GM19455 (cell line): ENCODE data around the gene ZNF436.

Experiments used
- ATAC-seq: cut with Tn5 transposase; IDR thresholded peaks from one replicate; pipeline ENCODE4 v1.9.1; 2021; ENCODE audit not compliant: unreplicated experiment

Gene ZNF436

DNA sequence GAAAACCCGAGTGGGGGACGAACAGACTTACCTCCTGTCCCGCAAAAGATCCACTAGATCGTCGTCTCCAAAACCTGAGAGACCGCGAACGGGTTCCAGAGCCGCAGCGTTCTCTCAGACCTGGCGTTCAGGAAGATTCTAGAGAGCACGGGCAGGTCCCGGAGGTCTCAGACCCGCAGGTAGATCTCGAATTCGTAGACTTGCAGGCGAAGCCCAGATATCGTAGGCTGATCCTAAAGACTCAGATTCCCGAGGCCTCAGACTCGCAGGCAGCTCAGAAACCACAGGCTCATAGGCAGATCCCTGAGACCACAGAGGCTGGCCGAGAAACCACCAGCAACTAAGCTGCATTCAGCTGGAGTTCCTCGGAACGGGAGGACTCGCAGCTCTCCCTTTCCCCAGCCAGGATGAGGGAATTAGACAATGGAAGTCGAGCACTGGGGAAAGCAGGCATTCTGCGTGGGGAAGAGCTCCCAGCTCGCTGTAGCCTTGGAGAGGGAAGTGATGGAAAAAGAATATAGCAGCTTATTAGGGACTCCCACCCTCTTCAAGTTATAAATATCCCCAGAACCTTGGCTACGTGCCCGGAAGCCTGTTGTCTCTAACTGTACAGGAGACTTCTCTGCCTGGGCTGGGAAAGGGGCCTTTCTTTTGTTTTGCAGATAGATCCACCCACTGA, at the start of gene ZNF436:
ZNF436 (minus strand) TSS at position 502 of the 679 bp plus-strand sequence. CDS start 1,831 bp downstream, outside the sequence.
- ATAC-seq, result no peak

GRCh38 chr1:23419180-23419579, 49.5 kb upstream of the ZNF436 start:
- no peak for ATAC-seq

DNA sequence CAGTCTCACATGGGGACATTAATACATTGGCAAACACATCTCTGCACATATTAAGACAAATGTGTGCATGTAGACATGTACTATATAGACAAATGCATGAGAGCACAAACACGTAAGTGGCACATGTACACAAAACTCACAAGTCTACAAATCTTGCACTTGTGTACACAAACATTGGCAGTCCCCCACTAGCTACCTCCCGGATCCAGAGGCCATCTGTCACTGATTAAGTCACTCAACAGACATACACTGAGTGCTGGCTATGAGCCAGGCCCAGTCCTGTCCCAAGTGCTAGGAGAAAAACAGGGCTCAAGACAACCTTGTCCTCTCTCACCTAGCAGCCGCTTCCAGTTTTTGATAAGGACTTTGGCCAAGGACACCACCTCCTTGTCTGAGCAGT, 47.9 kb upstream of the ZNF436 start:
- no peak for ATAC-seq

- ATAC-seq, result no peak
Observed at GRCh38 chr1:23416964-23417363, 47.3 kb upstream of the ZNF436 start.

- no peak for ATAC-seq
Observed at GRCh38 chr1:23408797-23409290, 39.2 kb upstream of the ZNF436 start.

- no peak for ATAC-seq
Observed at GRCh38 chr1:23407016-23407630, 37.5 kb upstream of the ZNF436 start.

GRCh38 chr1:23405946-23406345, 36.3 kb upstream of the ZNF436 start:
- no peak for ATAC-seq

DNA sequence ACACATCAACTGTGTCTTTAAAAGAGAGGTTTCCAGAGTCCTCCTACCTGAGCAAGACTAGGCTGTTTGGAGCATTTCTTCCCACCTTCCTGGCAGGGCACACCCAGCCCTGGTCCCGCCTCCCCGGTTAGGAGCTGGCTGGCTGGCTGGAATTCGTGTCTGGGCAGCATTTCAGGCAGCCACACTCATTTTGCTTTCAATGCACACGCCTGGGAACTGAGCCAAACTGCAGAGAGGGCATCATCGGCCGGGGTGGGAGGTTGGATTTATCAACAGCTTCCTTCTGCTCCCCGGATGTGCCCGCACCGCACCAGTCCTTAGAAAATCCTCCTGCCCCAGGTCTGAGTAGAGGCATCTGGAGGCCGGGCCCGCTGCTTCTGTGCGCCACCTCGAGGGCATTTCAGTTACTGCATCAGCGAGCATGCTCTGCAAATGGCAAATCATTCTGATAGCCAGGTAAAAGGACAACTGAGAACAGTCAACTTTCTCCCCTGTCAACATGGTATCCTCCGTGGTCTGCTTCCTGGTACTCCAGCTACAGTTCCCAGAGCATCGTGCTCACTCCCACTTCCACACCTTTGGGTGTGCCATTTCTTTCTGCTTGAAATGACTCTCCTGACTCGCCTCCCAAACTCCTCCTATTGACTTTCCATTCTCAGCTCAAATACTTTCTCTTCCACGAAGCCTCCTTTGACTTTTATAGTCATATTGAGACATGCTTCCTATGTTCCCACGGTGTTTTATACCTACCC, 34.3 kb upstream of the ZNF436 start:
- no peak for ATAC-seq

DNA sequence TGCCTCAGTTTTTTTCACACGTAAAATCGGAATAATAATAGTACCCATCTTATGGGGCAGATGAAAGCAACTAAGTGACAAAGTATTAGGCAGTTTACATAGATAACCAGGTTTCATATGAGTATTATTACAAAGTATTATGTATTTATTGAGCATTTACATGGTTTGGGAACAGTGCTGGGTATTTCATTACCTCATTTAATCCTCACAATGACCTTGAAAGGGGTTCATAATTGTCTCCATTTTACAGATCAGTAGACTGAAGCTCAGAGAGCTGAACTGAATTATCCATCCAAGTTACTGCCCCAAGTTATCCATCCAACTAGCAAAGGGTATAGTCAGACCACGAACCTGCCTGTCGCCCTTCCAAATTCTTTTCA, 33.7 kb upstream of the ZNF436 start:
- ATAC-seq, result no peak

DNA sequence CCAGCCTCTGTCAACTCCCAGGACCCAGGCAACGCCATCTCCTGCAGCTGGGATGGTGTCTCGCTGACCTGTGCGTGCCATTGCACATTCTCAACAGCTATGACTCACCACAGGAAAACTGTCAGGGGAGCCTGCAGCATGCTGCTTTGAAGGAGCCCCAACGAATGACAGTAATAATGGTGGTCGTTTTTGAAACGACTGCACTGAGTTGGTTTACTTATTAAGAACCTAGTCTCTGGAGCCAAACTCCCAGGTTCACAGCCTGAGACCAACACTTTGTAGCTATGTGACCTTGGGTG, 33.4 kb upstream of the ZNF436 start:
- ATAC-seq, result no peak

DNA sequence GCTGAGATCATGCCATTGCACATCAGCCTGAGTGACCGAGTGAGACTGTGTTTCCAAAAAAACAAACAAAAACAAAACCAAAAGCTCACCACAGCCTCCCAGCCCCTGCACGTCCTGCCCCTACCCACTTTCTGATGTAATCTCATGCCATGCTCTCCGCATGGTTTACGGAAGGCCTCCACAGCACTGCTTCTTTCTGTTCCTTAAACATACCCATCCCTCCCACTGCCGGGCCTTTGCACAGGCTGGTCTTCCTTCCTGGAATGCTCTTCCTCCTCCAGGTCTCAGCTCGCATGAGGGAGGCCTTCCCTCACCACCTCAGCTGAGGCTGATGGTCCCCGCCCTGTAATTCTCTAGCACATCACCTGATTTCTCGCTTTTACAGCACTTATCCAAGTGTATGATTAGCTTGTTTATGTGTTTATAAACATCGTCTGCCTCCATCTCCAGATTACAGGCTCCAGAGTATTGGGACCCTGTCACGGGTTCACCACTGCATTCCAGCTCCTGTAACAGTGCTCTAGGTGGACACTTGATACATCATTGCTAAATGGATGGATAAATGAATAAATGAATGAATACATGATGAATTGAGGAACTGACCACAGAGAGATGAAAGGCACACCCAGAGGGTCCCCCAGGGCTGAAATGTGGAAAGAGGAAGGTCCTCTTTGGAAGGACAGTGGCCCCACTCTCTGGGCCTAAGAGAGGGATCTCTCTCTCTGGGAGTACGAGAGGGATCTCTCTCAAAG, 32.8 kb upstream of the ZNF436 start:
- no peak for ATAC-seq

GRCh38 chr1:23401313-23401712, 31.7 kb upstream of the ZNF436 start:
- ATAC-seq, result no peak

GRCh38 chr1:23400324-23401114, 30.9 kb upstream of the ZNF436 start:
- no peak for ATAC-seq

DNA sequence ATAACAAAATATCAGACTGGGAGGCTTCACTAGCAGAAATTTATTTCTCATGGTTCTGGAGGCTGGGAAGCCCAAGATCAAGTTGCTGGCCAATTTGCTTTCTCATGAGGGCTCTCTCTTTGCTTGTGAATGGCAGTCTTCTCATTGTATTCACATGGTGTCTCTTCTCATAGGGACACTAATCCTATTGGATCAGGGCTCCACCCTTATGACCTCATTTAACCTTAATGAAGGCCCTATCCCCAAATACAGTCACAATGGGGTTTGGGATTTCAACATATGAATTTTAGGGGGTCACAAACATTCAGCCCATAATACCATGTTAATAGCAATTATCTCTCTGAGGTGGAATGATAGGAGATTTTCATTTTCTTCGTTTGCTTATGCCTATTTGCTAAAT, 29.6 kb upstream of the ZNF436 start:
- ATAC-seq, result no peak

DNA sequence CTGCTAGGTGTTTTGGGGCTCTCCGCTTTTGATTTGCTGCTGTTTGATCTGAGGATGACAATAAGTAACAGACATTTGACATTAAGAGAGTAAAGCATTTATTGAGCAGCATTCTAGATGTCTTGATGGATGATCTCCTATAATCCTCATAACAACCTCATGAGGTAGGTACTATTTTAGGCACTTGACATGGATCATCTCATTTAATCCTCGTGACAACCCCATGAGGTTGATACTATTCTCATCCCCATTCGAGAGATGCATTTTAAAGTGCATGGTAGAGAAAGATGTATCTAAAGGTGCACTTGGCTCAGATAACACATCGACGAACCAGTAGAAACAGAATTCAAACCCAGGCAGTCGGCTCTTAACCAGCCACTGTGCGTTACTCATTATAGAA, 28.3 kb upstream of the ZNF436 start:
- ATAC-seq, result no peak

GRCh38 chr1:23396380-23396779, 26.7 kb upstream of the ZNF436 start:
- ATAC-seq, result no peak

DNA sequence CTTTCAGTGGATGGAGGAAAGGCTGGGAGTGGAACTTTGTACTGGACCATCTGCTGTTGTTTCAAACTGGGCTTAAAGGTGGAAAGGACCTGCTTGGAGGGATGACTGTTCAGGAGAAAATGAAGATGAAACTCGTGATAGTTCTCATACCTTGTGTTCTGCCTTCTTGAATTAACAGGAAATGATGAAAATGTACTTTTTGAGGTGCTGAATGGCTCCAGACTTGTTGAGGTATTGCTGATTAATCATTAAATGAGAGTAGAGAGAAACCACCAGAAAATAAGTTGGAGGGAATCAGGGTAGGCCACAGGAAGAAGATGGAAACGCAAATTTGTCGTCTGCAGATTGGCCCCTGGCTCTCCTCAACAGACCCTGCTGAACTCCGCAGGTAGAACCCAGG, 26.2 kb upstream of the ZNF436 start:
- ATAC-seq, result no peak

GRCh38 chr1:23395154-23395724, 25.6 kb upstream of the ZNF436 start:
- ATAC-seq, result no peak

GRCh38 chr1:23394684-23395083, 25.0 kb upstream of the ZNF436 start:
- no peak for ATAC-seq

DNA sequence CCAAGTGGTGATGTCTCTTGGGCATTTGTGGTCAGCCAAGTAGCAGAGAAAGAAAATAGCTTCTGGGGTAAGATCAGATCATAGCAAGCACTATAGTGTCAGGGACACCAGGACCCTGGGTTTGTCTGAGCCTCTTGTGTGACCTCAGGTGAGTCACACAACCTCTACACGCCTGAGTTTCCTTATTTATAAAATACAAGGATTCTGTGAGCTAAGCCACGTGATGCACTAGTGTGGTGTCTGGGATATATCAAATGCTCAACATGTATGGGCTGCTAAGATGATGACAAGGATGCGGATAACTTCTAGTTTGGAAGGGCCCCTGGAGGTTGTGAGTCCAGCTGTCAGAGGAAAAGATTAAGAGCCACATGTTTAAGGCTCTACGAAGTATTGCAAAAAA, 24.5 kb upstream of the ZNF436 start:
- ATAC-seq, result no peak
